Neural progenitor cell (in vitro differentiated cells): ENCODE data around the gene RAC2. TPM values are rescaled to one million over a fixed set of nuclear protein-coding genes. Genes with fewer than 3 reads are reported as not detected.

Source experiments
- DNase-seq: peaks from one replicate; pipeline ENCODE4 v3.0.0-alpha.2; 2016; ENCODE audit warnings: low spot score
- H2AFZ ChIP-seq: fragments of 200-600 bp; sonication (generic); replicated peaks from 2 replicates; pipeline ENCODE4 v1.6.1; 2016; ENCODE audit warnings: antibody characterized with exemption
- H3F3A ChIP-seq: fragments of 200-600 bp; sonication (generic); 2 replicates; pipeline ENCODE4 v1.6.1; 2016; ENCODE audit warnings: antibody characterized with exemption, low read depth
- H3K27ac ChIP-seq: fragments of 200-600 bp; sonication (generic); 2 replicates; pipeline ENCODE4 v1.5.1; 2016; ENCODE audit warnings: mild to moderate bottlenecking
- H3K27me3 ChIP-seq: fragments of 200-600 bp; sonication (generic); 2 replicates; pipeline ENCODE4 v1.6.1; 2016; ENCODE audit warnings: mild to moderate bottlenecking, moderate library complexity
- H3K36me3 ChIP-seq: fragments of 200-600 bp; sonication (generic); 2 replicates; pipeline ENCODE4 v1.5.1; 2016
- H3K4me1 ChIP-seq: fragments of 200-600 bp; sonication (generic); 2 replicates; pipeline ENCODE4 v1.6.1; 2016; ENCODE audit warnings: mixed run types
- H3K4me2 ChIP-seq: fragments of 200-600 bp; sonication (generic); 2 replicates; pipeline ENCODE4 v1.6.1; 2016
- H3K4me3 ChIP-seq: fragments of 200-600 bp; sonication (generic); 2 replicates; pipeline ENCODE4 v1.5.1; 2016
- H3K79me2 ChIP-seq: fragments of 200-600 bp; sonication (generic); 2 replicates; pipeline ENCODE4 v1.6.1; 2016; ENCODE audit warnings: low read depth
- H3K9ac ChIP-seq: fragments of 200-600 bp; sonication (generic); 2 replicates; pipeline ENCODE4 v1.6.1; 2016
- H3K9me3 ChIP-seq: fragments of 200-600 bp; sonication (generic); 2 replicates; pipeline ENCODE4 v1.5.1; 2016; ENCODE audit warnings: low read depth
- H4K20me1 ChIP-seq: fragments of 200-600 bp; sonication (generic); 2 replicates; pipeline ENCODE4 v1.6.1; 2016; ENCODE audit warnings: low read depth
- H3K27ac Mint-ChIP-seq: 3 replicates; pipeline ENCODE4 v1.8.0; 2021; ENCODE audit warnings: mixed read lengths
- H3K27me3 Mint-ChIP-seq: 2 replicates; pipeline ENCODE4 v1.8.0; 2022; ENCODE audit warnings: low read depth, mild to moderate bottlenecking, inconsistent platforms, moderate library complexity, mixed read lengths; ENCODE audit not compliant: insufficient read depth
- H3K36me3 Mint-ChIP-seq: 3 replicates; pipeline ENCODE4 v1.8.0; 2021; ENCODE audit warnings: mixed read lengths
- H3K4me1 Mint-ChIP-seq: 3 replicates; pipeline ENCODE4 v1.8.0; 2021; ENCODE audit warnings: mixed read lengths
- H3K4me3 Mint-ChIP-seq: 3 replicates; pipeline ENCODE4 v1.8.0; 2021; ENCODE audit warnings: mild to moderate bottlenecking, moderate library complexity, mixed read lengths
- H3K9me3 Mint-ChIP-seq: 3 replicates; pipeline ENCODE4 v1.8.0; 2020; ENCODE audit warnings: mixed read lengths
- EZH2 ChIP-seq: fragments of 200-600 bp; sonication (generic); IDR thresholded peaks from 2 replicates; pipeline ENCODE4 v1.6.1; 2017; ENCODE audit warnings: antibody characterized with exemption, mild to moderate bottlenecking, moderate library complexity
- EZH2phosphoT487 ChIP-seq: fragments of 200-600 bp; sonication (generic); IDR thresholded peaks from 2 replicates; pipeline ENCODE4 v1.6.1; 2017; ENCODE audit warnings: antibody characterized with exemption
- total RNA-seq: library from RNA; depleted of rRNA; stranded (reverse); fragments of >200 nt; gene quantifications from 2 replicates; pipeline ENCODE4 v1.2.3, GENCODE V29; 2015; ENCODE audit warnings: low replicate concordance
- TF ChIP-seq, protein P1 (sequence below): fragments of 200-600 bp; sonication (generic); IDR thresholded peaks from 2 replicates; pipeline ENCODE4 v1.5.1; 2017; ENCODE audit warnings: antibody characterized with exemption, mild to moderate bottlenecking

Gene RAC2
- total RNA-seq, 1 donor from 2014 or later: 1.7 TPM

DNA sequence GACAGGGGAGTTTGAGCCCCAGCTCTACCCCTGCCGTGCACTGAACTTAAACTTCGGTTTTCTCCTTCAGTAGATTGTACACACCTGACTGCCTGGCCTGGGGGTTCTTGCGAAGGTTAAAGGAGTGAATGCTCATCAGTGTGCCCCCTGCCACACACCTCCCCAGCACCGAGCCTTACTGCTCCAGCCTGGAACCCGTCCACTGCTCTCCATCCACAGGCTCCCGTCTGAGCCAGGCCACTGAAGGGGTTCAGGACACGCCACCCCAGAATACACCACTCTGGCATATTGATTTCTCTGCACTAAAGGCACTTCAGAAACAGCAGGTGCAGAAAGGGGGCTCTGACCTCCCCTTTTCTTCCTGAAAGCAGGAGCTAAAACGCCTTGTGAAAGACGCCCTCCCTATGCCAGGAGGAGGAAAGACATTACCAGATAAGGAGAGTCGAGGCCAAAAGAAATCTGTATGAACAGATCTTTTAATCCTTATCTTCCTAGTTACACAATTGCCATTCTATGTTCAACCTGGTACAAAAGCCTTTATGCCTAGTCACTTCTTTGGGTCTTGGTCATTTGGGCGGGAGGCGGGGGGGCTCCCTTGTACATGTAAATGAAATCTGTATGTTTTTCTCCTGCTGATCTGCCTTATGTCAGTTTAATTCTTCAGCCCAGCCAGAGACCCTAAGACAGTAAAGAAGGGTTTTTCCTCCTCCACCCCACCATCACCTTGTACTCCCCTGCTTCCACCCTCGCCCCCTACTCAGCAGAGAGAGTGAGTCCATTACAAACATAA lies 29.9 kb downstream of the RAC2 start:
- peaks cover 44% of the 10 kb centered on the region for H3K4me1 Mint-ChIP-seq
- H3K27ac ChIP-seq: no peak overlapping the region
- peak overlapping the region; percentile 22 for H3K27ac Mint-ChIP-seq
- H3F3A ChIP-seq: no peaks in the 10 kb centered on the region
- H3K27me3 ChIP-seq: no peaks in the 10 kb centered on the region
- no peaks in the 10 kb centered on the region for H3K9me3 Mint-ChIP-seq
- H3K4me3 Mint-ChIP-seq: peak overlapping the region; percentile 58
- no peak for TF ChIP-seq EZH2phosphoT487
- TF ChIP-seq, protein P1, sequence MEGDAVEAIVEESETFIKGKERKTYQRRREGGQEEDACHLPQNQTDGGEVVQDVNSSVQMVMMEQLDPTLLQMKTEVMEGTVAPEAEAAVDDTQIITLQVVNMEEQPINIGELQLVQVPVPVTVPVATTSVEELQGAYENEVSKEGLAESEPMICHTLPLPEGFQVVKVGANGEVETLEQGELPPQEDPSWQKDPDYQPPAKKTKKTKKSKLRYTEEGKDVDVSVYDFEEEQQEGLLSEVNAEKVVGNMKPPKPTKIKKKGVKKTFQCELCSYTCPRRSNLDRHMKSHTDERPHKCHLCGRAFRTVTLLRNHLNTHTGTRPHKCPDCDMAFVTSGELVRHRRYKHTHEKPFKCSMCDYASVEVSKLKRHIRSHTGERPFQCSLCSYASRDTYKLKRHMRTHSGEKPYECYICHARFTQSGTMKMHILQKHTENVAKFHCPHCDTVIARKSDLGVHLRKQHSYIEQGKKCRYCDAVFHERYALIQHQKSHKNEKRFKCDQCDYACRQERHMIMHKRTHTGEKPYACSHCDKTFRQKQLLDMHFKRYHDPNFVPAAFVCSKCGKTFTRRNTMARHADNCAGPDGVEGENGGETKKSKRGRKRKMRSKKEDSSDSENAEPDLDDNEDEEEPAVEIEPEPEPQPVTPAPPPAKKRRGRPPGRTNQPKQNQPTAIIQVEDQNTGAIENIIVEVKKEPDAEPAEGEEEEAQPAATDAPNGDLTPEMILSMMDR: no peak
- TF ChIP-seq EZH2: no peak
- H3K36me3 ChIP-seq: no peaks in the 10 kb centered on the region
- no peaks in the 10 kb centered on the region for H3K79me2 ChIP-seq
- H3K4me2 ChIP-seq: no peak overlapping the region
- no peaks in the 10 kb centered on the region for H3K9me3 ChIP-seq
- H4K20me1 ChIP-seq: no peaks in the 10 kb centered on the region
- no peak overlapping the region for H3K4me3 ChIP-seq
- H2AFZ ChIP-seq: no peak overlapping the region
- no peak overlapping the region for H3K9ac ChIP-seq
- no peak for DNase-seq
- peaks cover 21% of the 10 kb centered on the region for H3K4me1 ChIP-seq
- peaks cover 15% of the 10 kb centered on the region for H3K27me3 Mint-ChIP-seq
- no peaks in the 10 kb centered on the region for H3K36me3 Mint-ChIP-seq

GRCh38 chr22:37213218-37213855 lies 30.7 kb downstream of the RAC2 start:
- H3K27me3 Mint-ChIP-seq: peaks cover 17% of the 10 kb centered on the region
- Histone ChIP-seq H3K4me3 (no peak overlapping the region), H3F3A (peaks cover 5% of the 10 kb centered on the region), H3K27me3 (no peaks in the 10 kb centered on the region), H3K9me3 (no peaks in the 10 kb centered on the region), H2AFZ (no peak overlapping the region), H3K79me2 (no peaks in the 10 kb centered on the region), H4K20me1 (no peaks in the 10 kb centered on the region), H3K4me1 (peaks cover 26% of the 10 kb centered on the region), H3K27ac (no peak overlapping the region), H3K36me3 (no peaks in the 10 kb centered on the region), H3K9ac (no peak overlapping the region), H3K4me2 (no peak overlapping the region)
- H3K36me3 Mint-ChIP-seq: no peaks in the 10 kb centered on the region
- TF ChIP-seq EZH2 (no peak), EZH2phosphoT487 (no peak)
- TF ChIP-seq, protein P1: no peak
- no peak for DNase-seq
- H3K9me3 Mint-ChIP-seq: no peaks in the 10 kb centered on the region
- peak overlapping the region; percentile 37 for H3K4me3 Mint-ChIP-seq
- peaks cover 50% of the 10 kb centered on the region for H3K4me1 Mint-ChIP-seq
- H3K27ac Mint-ChIP-seq: peak overlapping the region; percentile 22

GRCh38 chr22:37212174-37212906 lies 31.7 kb downstream of the RAC2 start, which contains the start of gene SSTR3:
SSTR3 (minus strand) TSS chr22:37212477; CDS start chr22:37207803, 4,674 bp downstream.
- Histone ChIP-seq H3K4me3 (no peak within 1 kb of the TSS), H3K27me3 (no peaks in the 10 kb centered on the region), H3K79me2 (no peaks in the 10 kb centered on the region), H3K9ac (no peak within 1 kb of the TSS), H3K4me1 (peaks cover 29% of the 10 kb centered on the region), H2AFZ (peak within 1 kb of the TSS; percentile 88), H3K36me3 (no peaks in the 10 kb centered on the region), H4K20me1 (no peaks in the 10 kb centered on the region), H3K27ac (no peak within 1 kb of the TSS), H3K9me3 (no peaks in the 10 kb centered on the region), H3F3A (peaks cover 5% of the 10 kb centered on the region), H3K4me2 (peak within 1 kb of the TSS; percentile 64)
- Mint-ChIP-seq H3K4me3 (peak within 1 kb of the TSS; percentile 60), H3K9me3 (no peaks in the 10 kb centered on the region), H3K36me3 (no peaks in the 10 kb centered on the region), H3K4me1 (peaks cover 50% of the 10 kb centered on the region), H3K27me3 (peaks cover 17% of the 10 kb centered on the region), H3K27ac (peak within 1 kb of the TSS; percentile 71)
- TF ChIP-seq EZH2 (no peak), EZH2phosphoT487 (no peak)
- TF ChIP-seq, protein P1: no peak
- DNase-seq: peak; percentile 70
